H9 (cell line): Measurements from ENCODE around the gene FAM110A. TPM values are rescaled to one million over a fixed set of nuclear protein-coding genes. Genes with fewer than 3 reads are reported as not detected.

Experiments used
- DNase-seq: peaks from one replicate; pipeline ENCODE4 v3.0.0-alpha.2; 2017
- H2AFZ ChIP-seq: one replicate; pipeline ENCODE4 v1.6.1; 2013; ENCODE audit warnings: mild to moderate bottlenecking, low read length, control low read depth, moderate library complexity
- H2AK5ac ChIP-seq: 2 replicates; pipeline ENCODE4 v1.6.1; 2013; ENCODE audit warnings: low read length, control low read depth, mixed read lengths; ENCODE audit not compliant: insufficient read length
- H2BK120ac ChIP-seq: one replicate; pipeline ENCODE4 v1.6.1; 2013; ENCODE audit warnings: low read depth, mild to moderate bottlenecking, low read length, control low read depth, inconsistent platforms; ENCODE audit not compliant: poor library complexity, severe bottlenecking
- H2BK12ac ChIP-seq: 2 replicates; pipeline ENCODE4 v1.6.1; 2013; ENCODE audit warnings: low read length, control low read depth, mixed read lengths, low read depth; ENCODE audit not compliant: insufficient read length
- H2BK15ac ChIP-seq: 2 replicates; pipeline ENCODE4 v1.6.1; 2013; ENCODE audit warnings: low read depth, low read length, control low read depth
- H2BK20ac ChIP-seq: one replicate; pipeline ENCODE4 v1.6.1; 2013; ENCODE audit warnings: low read depth, mild to moderate bottlenecking, low read length, control low read depth, inconsistent platforms; ENCODE audit not compliant: poor library complexity, severe bottlenecking
- H2BK5ac ChIP-seq: 2 replicates; pipeline ENCODE4 v1.6.1; 2013; ENCODE audit warnings: low read length, control low read depth, mixed read lengths; ENCODE audit not compliant: insufficient read length
- H3K14ac ChIP-seq: 2 replicates; pipeline ENCODE4 v1.6.1; 2013; ENCODE audit warnings: low read length, control low read depth; ENCODE audit not compliant: insufficient read depth
- H3K18ac ChIP-seq: 2 replicates; pipeline ENCODE4 v1.6.1; 2013; ENCODE audit warnings: low read depth, mild to moderate bottlenecking, mixed read lengths, low read length, control low read depth; ENCODE audit not compliant: insufficient read length
- H3K23ac ChIP-seq: 2 replicates; pipeline ENCODE4 v1.6.1; 2013; ENCODE audit warnings: low read length, control low read depth, mixed read lengths, low read depth; ENCODE audit not compliant: insufficient read length
- H3K23me2 ChIP-seq: 2 replicates; pipeline ENCODE4 v1.6.1; 2013; ENCODE audit warnings: low read depth, mild to moderate bottlenecking, mixed read lengths, low read length, control low read depth; ENCODE audit not compliant: insufficient read length, poor library complexity, severe bottlenecking
- H3K27ac ChIP-seq: 2 replicates; pipeline ENCODE4 v1.5.1; 2013; ENCODE audit warnings: low read length, control low read depth, mixed read lengths, low read depth; ENCODE audit not compliant: insufficient read length
- H3K27me3 ChIP-seq: 2 replicates; pipeline ENCODE4 v1.6.1; 2013; ENCODE audit warnings: low read length, control low read depth, inconsistent platforms; ENCODE audit not compliant: insufficient read depth
- H3K4ac ChIP-seq: 2 replicates; pipeline ENCODE4 v1.6.1; 2013; ENCODE audit warnings: low read depth, mild to moderate bottlenecking, control low read depth, inconsistent platforms, low read length, moderate library complexity
- H3K4me1 ChIP-seq: 2 replicates; pipeline ENCODE4 v1.6.1; 2013; ENCODE audit warnings: low read length, control low read depth, inconsistent platforms; ENCODE audit not compliant: insufficient read depth
- H3K4me2 ChIP-seq: 2 replicates; pipeline ENCODE4 v1.6.1; 2013; ENCODE audit warnings: low read length, control low read depth, mixed read lengths; ENCODE audit not compliant: insufficient read length, insufficient read depth
- H3K56ac ChIP-seq: 2 replicates; pipeline ENCODE4 v1.6.1; 2013; ENCODE audit warnings: low read depth, mild to moderate bottlenecking, mixed read lengths, low read length, control low read depth; ENCODE audit not compliant: insufficient read length
- H3K79me1 ChIP-seq: 2 replicates; pipeline ENCODE4 v1.6.1; 2013; ENCODE audit warnings: low read depth, mild to moderate bottlenecking, moderate library complexity, low read length, control low read depth, inconsistent platforms; ENCODE audit not compliant: insufficient read depth, poor library complexity, severe bottlenecking
- H3K79me2 ChIP-seq: 2 replicates; pipeline ENCODE4 v1.6.1; 2013; ENCODE audit warnings: low read length, control low read depth, inconsistent platforms; ENCODE audit not compliant: insufficient read depth
- H3K9ac ChIP-seq: 2 replicates; pipeline ENCODE4 v1.6.1; 2013; ENCODE audit warnings: low read length, control low read depth, mixed read lengths; ENCODE audit not compliant: insufficient read length; ENCODE audit errors: extremely low read depth
- H3K9me3 ChIP-seq: one replicate; pipeline ENCODE4 v1.6.1; 2013; ENCODE audit warnings: low read depth, low read length, inconsistent platforms; ENCODE audit not compliant: control insufficient read depth
- H3T11ph ChIP-seq: one replicate; pipeline ENCODE4 v1.6.1; 2013; ENCODE audit warnings: mild to moderate bottlenecking, low read length, control low read depth, inconsistent platforms
- H4K20me1 ChIP-seq: one replicate; pipeline ENCODE4 v1.6.1; 2013; ENCODE audit not compliant: control insufficient read depth, insufficient read length, insufficient read depth
- H4K5ac ChIP-seq: 2 replicates; pipeline ENCODE4 v1.6.1; 2013; ENCODE audit warnings: low read depth, mild to moderate bottlenecking, mixed read lengths, low read length, control low read depth; ENCODE audit not compliant: insufficient read length
- H4K8ac ChIP-seq: replicated peaks from 2 replicates; pipeline ENCODE4 v1.6.1; 2013; ENCODE audit warnings: low read length, control low read depth, mixed read lengths, low read depth; ENCODE audit not compliant: insufficient read length
- H4K91ac ChIP-seq: 2 replicates; pipeline ENCODE4 v1.6.1; 2013; ENCODE audit warnings: low read depth, mild to moderate bottlenecking, moderate library complexity, mixed read lengths, low read length, control low read depth; ENCODE audit not compliant: insufficient read length
- H3K27ac Mint-ChIP-seq, 3 experiments: 2 replicates in 2 of 3; 3 replicates in 1 of 3; pipeline ENCODE4 v1.8.0; 2020 to 2021; ENCODE audit warnings: mixed read lengths in 3 of 3, mild to moderate bottlenecking in 1 of 3, moderate library complexity in 1 of 3
- H3K27me3 Mint-ChIP-seq: 2 replicates; pipeline ENCODE4 v1.8.0; 2021; ENCODE audit warnings: low read depth, mild to moderate bottlenecking, moderate library complexity, mixed read lengths
- H3K36me3 Mint-ChIP-seq, 3 experiments: 2 replicates in 2 of 3; 3 replicates in 1 of 3; pipeline ENCODE4 v1.8.0; 2020 to 2021; ENCODE audit warnings: low read depth in 3 of 3, mixed read lengths in 3 of 3; ENCODE audit not compliant: insufficient read depth in 1 of 3
- H3K4me1 Mint-ChIP-seq, 2 experiments: 2 replicates each; pipeline ENCODE4 v1.8.0; 2020; ENCODE audit warnings: mixed read lengths in 2 of 2
- H3K4me3 Mint-ChIP-seq, 2 experiments: 2 replicates in 1 of 2; 3 replicates in 1 of 2; pipeline ENCODE4 v1.8.0; 2020 to 2021; ENCODE audit warnings: mild to moderate bottlenecking in 2 of 2, mixed read lengths in 2 of 2, moderate library complexity in 1 of 2
- H3K9me3 Mint-ChIP-seq, 2 experiments: 2 replicates in 1 of 2; 3 replicates in 1 of 2; pipeline ENCODE4 v1.8.0; 2020; ENCODE audit warnings: mild to moderate bottlenecking in 2 of 2, mixed read lengths in 2 of 2, moderate library complexity in 1 of 2
- WGBS: extraction: QIAGEN DNeasy Blood & Tissue Kit; methylation state at CpG from one replicate; pipeline ENCODE4 v1.1.7; 2013; ENCODE audit warnings: missing lambda C conversion rate, low lambda C conversion rate, mixed read lengths; ENCODE audit not compliant: insufficient read length; ENCODE audit errors: extremely low coverage; 5-methylcytosine and 5-hydroxymethylcytosine counted together
- total RNA-seq: library from RNA; stranded (reverse); gene quantifications from 2 replicates; pipeline ENCODE4 v1.2.1, GENCODE V29; 2021
- TF ChIP-seq, protein P1 (sequence below): fragments of 200-600 bp; sonication (generic); conservative IDR thresholded peaks from 3 replicates; pipeline ENCODE4 v1.8.0; 2021; ENCODE audit warnings: antibody characterized with exemption, mild to moderate bottlenecking

Gene FAM110A
- total RNA-seq, 1 experiment from 2014 or later = 10.3 TPM

DNA sequence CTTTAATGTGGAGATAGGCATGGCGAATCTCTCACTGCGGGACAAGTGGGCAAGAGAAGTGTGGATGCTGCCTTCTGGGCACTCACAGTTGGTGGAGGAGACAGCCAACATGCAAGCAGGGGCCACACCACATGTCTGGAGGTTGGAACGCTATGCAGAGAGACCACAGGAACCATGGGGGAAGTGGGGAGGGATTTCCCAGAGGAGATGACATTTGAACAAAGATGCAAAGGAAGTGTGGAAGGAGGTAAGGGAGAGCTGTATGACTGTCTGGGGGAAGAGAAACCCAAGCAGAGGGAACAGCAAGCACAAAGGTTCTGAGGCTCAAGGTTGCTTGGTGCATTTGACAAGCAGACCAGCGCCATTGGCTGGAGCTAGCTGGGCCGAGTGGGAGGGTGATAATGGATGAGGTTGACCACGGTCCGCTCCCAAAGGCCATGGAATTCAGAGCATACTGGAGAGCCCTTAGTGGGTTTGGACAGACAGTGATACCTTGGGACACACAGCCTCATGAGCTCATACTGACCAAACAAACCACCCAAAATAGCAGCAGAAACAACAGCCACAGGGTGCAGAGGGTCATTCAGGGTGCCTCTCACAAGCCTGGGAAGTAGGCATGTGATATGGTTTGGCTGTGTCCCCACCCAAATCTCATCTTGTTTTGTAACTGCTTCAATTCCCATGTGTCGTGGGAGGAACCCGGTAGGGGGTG is 7.6 kb upstream of the FAM110A start:
- no peaks in the 10 kb centered on the region for H3K79me1 ChIP-seq
- H3K4me3 Mint-ChIP-seq = no peak overlapping the region
- H4K8ac ChIP-seq = no peak overlapping the region
- H2BK12ac ChIP-seq = no peak overlapping the region
- no peak overlapping the region for H4K91ac ChIP-seq
- WGBS = no CpG with 5 or more reads among the region's 9 CpGs
- no peaks in the 10 kb centered on the region for H3K36me3 Mint-ChIP-seq
- H3K79me2 ChIP-seq = no peaks in the 10 kb centered on the region
- H2AK5ac ChIP-seq = no peak overlapping the region
- H2BK120ac ChIP-seq = no peak overlapping the region
- no peak overlapping the region for H2BK15ac ChIP-seq
- H3K18ac ChIP-seq = no peak overlapping the region
- H3K4me2 ChIP-seq = no peak overlapping the region
- no peak overlapping the region for H2BK5ac ChIP-seq
- H3K4me1 ChIP-seq = no peaks in the 10 kb centered on the region
- TF ChIP-seq, protein P1, sequence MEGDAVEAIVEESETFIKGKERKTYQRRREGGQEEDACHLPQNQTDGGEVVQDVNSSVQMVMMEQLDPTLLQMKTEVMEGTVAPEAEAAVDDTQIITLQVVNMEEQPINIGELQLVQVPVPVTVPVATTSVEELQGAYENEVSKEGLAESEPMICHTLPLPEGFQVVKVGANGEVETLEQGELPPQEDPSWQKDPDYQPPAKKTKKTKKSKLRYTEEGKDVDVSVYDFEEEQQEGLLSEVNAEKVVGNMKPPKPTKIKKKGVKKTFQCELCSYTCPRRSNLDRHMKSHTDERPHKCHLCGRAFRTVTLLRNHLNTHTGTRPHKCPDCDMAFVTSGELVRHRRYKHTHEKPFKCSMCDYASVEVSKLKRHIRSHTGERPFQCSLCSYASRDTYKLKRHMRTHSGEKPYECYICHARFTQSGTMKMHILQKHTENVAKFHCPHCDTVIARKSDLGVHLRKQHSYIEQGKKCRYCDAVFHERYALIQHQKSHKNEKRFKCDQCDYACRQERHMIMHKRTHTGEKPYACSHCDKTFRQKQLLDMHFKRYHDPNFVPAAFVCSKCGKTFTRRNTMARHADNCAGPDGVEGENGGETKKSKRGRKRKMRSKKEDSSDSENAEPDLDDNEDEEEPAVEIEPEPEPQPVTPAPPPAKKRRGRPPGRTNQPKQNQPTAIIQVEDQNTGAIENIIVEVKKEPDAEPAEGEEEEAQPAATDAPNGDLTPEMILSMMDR = no peak
- H3K9me3 ChIP-seq = no peaks in the 10 kb centered on the region
- H3K14ac ChIP-seq = no peak overlapping the region
- peaks cover 9 to 16% of the 10 kb centered on the region in 2 experiments for H3K4me1 Mint-ChIP-seq
- no peak overlapping the region for H2BK20ac ChIP-seq
- no peak overlapping the region for H3K23ac ChIP-seq
- no peak overlapping the region for H2AFZ ChIP-seq
- peaks cover 2% of the 10 kb centered on the region for H3K27me3 Mint-ChIP-seq
- H3K4ac ChIP-seq = no peak overlapping the region
- no peaks in the 10 kb centered on the region for H4K20me1 ChIP-seq
- H3K27ac Mint-ChIP-seq = no peak overlapping the region
- H3K27me3 ChIP-seq = no peaks in the 10 kb centered on the region
- no peaks in the 10 kb centered on the region for H3K23me2 ChIP-seq
- H4K5ac ChIP-seq = no peak overlapping the region
- DNase-seq = no peak
- H3K56ac ChIP-seq = no peak overlapping the region
- H3K9me3 Mint-ChIP-seq = no peaks in the 10 kb centered on the region; a peak in 2 of 5 replicates
- H3T11ph ChIP-seq = no peak overlapping the region
- H3K9ac ChIP-seq = no peak overlapping the region
- H3K27ac ChIP-seq = no peak overlapping the region
